ENCODE data around the gene TCERG1L.
"Not testable (repeated sequence)": the region's sequence is repeated elsewhere in the genome, so short reads cannot be mapped to it uniquely, and the experiment has no call there.

The TCERG1L gene

DNA sequence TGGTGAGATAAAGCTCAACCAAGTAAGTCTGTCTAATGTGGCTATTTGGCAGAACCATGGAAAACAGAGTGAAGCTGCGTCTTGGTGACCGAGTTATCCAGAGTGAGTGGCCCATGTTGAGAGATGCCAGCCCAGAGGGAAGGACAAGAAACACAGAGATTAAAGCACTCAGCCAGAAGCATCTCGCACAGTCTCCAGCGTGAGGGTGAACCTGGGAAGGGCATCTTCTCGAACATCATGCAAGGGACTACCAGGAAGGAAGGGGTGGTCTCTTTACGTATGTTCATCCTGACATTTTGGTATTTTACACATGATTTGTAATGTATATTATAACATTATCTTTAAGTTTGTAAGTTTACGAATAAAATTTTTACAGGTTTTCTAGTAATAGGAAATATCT is 146.4 kb downstream of the TCERG1L start:
- DNase-seq (ENCODE audit: low read depth in 2 of 2) = no peak

DNA sequence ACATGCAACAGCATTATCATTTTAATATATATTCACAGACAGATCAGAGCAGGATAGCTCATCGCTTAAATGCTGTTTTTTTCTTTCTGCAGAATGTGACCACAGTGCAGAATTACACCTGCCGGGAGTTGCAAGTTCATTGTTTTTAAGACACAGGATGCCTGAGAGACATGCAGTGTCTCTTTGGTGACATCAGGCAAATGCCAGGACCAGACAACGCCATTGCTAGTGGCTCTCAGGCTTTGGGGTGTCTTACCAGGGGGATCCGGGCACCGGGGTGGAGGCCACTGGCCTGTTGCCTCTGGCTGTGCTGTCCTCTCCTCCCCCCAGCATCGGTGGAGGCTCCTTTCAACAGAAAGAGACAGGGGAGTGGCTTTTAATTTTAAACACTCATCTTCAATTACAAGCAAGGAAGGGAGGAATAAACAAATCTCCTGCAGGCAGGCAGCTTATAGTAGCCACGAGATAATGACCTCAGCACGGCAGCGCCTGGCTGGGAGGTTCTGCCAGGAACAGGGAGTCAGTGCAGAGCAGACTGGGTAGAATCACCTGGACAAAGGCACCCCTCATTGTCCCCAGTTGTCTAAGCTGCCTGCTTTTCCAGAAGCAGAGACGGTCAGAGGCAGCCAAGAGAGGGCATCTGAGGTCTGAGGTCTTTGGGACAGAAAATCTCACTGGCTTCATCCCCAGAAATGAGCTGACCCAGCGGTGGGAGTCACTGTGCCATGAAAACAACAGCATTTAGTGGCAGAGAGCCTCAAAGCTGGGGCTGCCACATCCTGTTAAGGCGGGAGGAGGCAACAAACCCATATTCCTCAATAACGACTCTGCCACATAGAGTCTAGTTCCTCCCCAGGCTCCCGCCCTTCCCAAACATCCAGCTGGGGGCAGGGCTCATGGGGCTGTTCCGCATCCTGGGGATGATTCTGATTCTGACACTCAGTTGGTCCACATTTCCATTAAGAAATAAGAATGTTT is 148.4 kb downstream of the TCERG1L start:
- no peak for DNase-seq (ENCODE audit: low read depth in 2 of 2)

DNA sequence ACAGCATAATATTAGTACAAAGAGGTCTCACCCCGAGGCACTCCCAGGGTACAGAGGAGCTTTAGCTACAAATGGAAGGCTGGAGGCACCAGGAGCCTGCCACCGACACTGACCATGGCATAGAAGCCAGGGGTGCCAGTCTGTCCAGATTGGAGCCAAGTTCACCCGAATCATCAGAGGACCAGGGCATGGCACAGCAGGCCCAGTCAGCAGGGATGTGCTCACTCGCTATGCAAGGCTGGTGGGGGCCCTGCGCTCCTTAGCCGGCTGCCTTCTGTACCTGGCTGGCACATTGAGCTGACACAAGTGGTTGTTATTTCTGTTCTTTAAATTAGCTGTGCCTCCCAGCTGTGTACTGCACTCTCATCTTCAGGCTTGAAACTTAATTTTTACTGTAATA is 149.3 kb downstream of the TCERG1L start:
- no peak for DNase-seq (ENCODE audit: low read depth in 2 of 2)

DNA sequence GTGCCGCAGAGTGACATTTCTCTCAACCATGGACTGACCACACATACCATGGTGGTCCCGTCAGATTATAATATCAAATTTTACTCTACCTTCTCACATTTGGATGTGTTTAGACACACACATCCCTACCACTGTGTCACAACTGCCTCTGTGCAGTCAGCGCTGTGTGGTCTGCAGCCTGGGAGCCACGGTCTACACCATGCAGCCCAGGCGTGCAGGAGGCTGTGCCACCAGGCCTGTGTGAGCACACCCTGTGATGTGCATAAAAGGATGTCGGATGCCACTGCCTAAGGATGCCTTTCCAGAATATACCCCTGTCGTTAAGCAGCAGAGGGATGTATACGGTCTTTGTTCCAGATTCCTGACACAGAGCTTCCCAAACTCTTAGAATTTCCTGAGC is 150.4 kb downstream of the TCERG1L start:
- DNase-seq (ENCODE audit: low read depth in 2 of 2) = no peak

- DNase-seq (ENCODE audit: low read depth in 2 of 2) = no peak
Measured at GRCh38 chr10:131160219-131160875, 151.2 kb downstream of the TCERG1L start.

DNA sequence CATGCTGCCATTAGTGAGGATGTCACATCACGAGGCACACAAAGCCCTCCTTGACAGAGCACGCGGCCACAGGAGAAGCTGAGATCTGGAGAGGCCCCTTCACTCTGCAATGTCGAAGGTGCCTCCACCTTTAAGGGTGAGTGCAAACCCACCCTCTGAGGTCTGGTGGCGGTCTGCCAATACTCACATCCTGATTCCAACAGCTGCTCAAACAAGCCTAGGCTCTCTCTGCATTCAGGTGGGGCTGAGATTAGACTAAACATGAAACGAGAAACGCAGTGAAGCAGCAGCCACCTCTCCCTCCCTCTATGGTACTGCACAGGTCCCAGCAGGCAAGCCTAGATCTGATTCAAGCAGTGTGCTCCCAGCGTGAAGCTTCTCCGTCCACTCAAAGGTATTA is 151.8 kb downstream of the TCERG1L start:
- DNase-seq (ENCODE audit: low read depth in 2 of 2) = no peak

- DNase-seq (ENCODE audit: low read depth in 2 of 2) = no peak
Measured at GRCh38 chr10:131158695-131159094, 152.8 kb downstream of the TCERG1L start.

GRCh38 chr10:131157899-131158298 is 153.6 kb downstream of the TCERG1L start:
- no peak for DNase-seq (ENCODE audit: low read depth in 2 of 2)

- no peak for DNase-seq (ENCODE audit: low read depth in 2 of 2)
Measured at GRCh38 chr10:131155876-131156230, 155.7 kb downstream of the TCERG1L start.

- no peak for DNase-seq (ENCODE audit: low read depth in 2 of 2)
Measured at GRCh38 chr10:131155218-131155875, 156.2 kb downstream of the TCERG1L start.

DNA sequence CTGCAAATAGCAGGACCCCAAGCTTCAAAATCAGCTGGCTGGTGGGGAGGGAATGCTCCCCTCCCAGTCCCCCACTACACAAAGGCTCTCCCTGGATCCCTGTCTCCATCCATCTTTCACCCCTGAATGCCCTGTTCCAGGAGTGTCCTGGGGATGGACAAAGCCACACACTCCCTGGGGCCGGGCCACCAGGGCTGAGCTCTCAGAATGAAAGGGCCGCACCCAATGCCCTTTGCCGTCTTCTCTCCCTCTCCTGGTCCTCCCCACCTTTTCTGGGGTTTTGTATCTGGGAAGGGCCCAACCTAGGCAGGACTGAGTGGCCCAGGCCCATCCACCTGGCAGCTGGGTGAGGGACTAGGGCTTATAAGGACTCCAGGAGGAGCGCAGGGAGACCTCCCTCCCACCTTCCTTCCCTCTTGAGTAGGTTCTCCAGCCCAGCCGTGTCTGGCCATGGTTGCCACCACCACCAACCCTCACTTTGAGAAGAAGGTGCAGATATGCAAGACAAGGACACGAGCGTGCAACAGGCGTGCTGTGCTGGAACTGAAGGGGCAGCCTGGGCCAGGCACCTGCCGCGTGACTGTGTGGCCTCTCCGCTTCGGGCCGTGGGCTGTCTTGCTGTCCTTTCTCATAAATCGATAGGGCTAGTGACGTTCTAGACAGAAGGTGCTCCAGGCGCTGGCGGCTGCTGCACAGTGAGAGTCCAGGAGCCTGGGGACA is 157.1 kb downstream of the TCERG1L start:
- DNase-seq (ENCODE audit: low read depth in 2 of 2) = no peak

DNA sequence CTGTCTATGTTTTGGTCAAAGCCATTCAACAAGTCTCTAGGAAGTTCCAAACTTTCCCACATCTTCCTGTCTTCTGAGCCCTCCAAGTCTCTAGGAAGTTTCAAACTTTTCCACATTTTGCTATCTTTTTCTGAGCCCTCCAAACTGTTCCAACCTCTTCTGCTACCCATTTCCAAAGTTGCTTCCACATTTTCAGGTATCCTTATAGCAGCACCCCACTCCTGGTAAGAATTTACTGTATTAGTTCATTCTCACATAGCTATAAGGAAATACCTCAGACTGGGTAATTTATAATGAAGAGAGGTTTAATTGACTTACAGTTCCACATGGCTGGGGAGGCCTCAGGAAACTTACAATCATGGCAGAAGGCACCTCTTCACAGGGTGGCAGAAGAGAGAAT is 159.1 kb downstream of the TCERG1L start:
- DNase-seq (ENCODE audit: low read depth in 2 of 2) = not testable (repeated sequence)

GRCh38 chr10:131150126-131150525 is 161.4 kb downstream of the TCERG1L start:
- DNase-seq (ENCODE audit: low read depth in 2 of 2) = no peak

GRCh38 chr10:131149586-131149985 is 161.9 kb downstream of the TCERG1L start:
- DNase-seq (ENCODE audit: low read depth in 2 of 2) = no peak

GRCh38 chr10:131149111-131149510 is 162.4 kb downstream of the TCERG1L start:
- DNase-seq (ENCODE audit: low read depth in 2 of 2) = no peak

DNA sequence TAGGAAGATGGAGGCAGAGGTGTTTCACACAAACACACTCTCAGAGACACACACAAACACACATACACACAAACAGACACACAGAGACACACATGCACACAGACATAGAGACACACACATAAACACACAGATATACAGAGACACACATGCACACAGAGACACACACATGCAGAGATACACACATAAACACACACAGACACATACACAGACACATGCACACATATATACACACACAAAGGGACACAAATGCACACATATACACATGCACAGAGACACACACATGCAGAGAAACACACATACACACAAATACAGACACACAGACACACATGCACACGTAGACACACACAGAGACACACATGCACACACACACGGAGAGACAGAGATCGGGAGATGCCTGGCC is 163.3 kb downstream of the TCERG1L start:
- DNase-seq (ENCODE audit: low read depth in 2 of 2) = no peak

- no peak for DNase-seq (ENCODE audit: low read depth in 2 of 2)
Measured at GRCh38 chr10:131147301-131147975, 164.1 kb downstream of the TCERG1L start.

GRCh38 chr10:131146790-131147189 is 164.7 kb downstream of the TCERG1L start:
- no peak for DNase-seq (ENCODE audit: low read depth in 2 of 2)

DNA sequence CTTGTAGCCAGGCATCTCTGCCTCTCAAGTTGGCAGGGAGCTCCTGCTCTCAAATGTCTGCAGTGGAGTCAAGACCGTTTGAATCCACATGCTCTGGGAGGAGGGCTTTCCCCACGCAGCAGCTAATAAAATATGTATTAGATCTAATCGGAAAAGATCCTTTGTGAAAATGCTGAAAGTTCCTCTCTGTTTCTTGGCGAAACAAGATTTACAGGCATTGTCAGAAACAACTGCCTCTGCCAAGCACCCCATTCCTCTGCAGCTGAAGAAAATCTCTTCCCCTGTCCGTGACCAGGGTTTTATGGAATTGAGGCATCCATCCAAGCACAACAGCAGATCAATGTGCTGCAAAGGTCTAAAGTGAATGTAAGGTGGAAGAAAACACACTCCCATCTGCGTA is 165.8 kb downstream of the TCERG1L start:
- DNase-seq (ENCODE audit: low read depth in 2 of 2) = no peak

GRCh38 chr10:131144711-131145375 is 166.7 kb downstream of the TCERG1L start:
- DNase-seq (ENCODE audit: low read depth in 2 of 2) = no peak

- DNase-seq (ENCODE audit: low read depth in 2 of 2) = no peak
Measured at GRCh38 chr10:131144196-131144595, 167.3 kb downstream of the TCERG1L start.
